Cardiac septum (tissue), 1 donor: ENCODE data around the gene INSYN1. TPM values are rescaled to one million over a fixed set of nuclear protein-coding genes. Genes with fewer than 3 reads are reported as not detected.

Experiments used
- DNase-seq: peaks from one replicate; pipeline ENCODE4 v3.0.0-alpha.2; 2020; ENCODE audit warnings: low spot score
- intact Hi-C: fragments of 100-400 bp; cut with DNase I; formaldehyde crosslinking; loops from one replicate; pipeline ENCODE4 v1.14.0; 2022
- total RNA-seq: library from RNA; stranded (reverse); fragmentation: NEBNext Ultra II Directional; extraction: Animal tissue kit (Norgen Biotek cat#: 25700); gene quantifications from one replicate; pipeline ENCODE4 v1.2.1, GENCODE V29; 2021
- donor health status: DM: no; HTN: no; CAD: no.

INSYN1 gene
- total RNA-seq, 1 donor from 2014 or later: 55.3 TPM

GRCh38 chr15:73700041-73700842 lies 52.9 kb downstream of the INSYN1 start:
- intact Hi-C loops: loop anchor here (2.0 to 10.0 kb wide), 4 partner anchors 23 to 375 kb away; no protein-coding TSS in a partner anchor
- DNase-seq: peak; percentile 85

- DNase-seq: no peak
- intact Hi-C loops: loop anchor here (2.0 to 10.0 kb wide), 4 partner anchors 23 to 375 kb away; no protein-coding TSS in a partner anchor
Observed at GRCh38 chr15:73699249-73700040, 53.7 kb downstream of the INSYN1 start.

GRCh38 chr15:73697033-73697467 lies 56.1 kb downstream of the INSYN1 start:
- DNase-seq: peak; percentile 93
- intact Hi-C loops: loop anchor here (2.0 kb wide), 1 partner anchor 14 kb away; no protein-coding TSS in a partner anchor

GRCh38 chr15:73696641-73697001 lies 56.5 kb downstream of the INSYN1 start:
- intact Hi-C loops: loop anchor here (2.0 kb wide), 1 partner anchor 14 kb away; no protein-coding TSS in a partner anchor
- DNase-seq: no peak

- no peak for DNase-seq
- intact Hi-C loops: loop anchor here (2.0 kb wide), 1 partner anchor 13 kb away; no protein-coding TSS in a partner anchor
Observed at GRCh38 chr15:73695773-73696640, 57.1 kb downstream of the INSYN1 start.

GRCh38 chr15:73694419-73694818 lies 58.7 kb downstream of the INSYN1 start:
- intact Hi-C loops: no loop called here
- no peak for DNase-seq

- DNase-seq: no peak
- intact Hi-C loops: no loop called here
Observed at GRCh38 chr15:73691396-73691795, 61.8 kb downstream of the INSYN1 start.

GRCh38 chr15:73688455-73688854 lies 64.7 kb downstream of the INSYN1 start:
- intact Hi-C loops: no loop called here
- no peak for DNase-seq

- no peak for DNase-seq
- intact Hi-C loops: no loop called here
Observed at GRCh38 chr15:73687351-73687750, 65.8 kb downstream of the INSYN1 start.

- DNase-seq: no peak
- intact Hi-C loops: no loop called here
Observed at GRCh38 chr15:73686781-73687256, 66.3 kb downstream of the INSYN1 start.

- intact Hi-C loops: no loop called here
Observed at GRCh38 chr15:73685981-73686380, 67.2 kb downstream of the INSYN1 start.

More at GRCh38 chr15:73685981-73686380, 67.2 kb downstream of the INSYN1 start:
- DNase-seq: no peak

Other genes with a start within 250 kb of the INSYN1 start
- gene NPTN, start 120.0 kb downstream of the INSYN1 start, total RNA-seq: 175 TPM
- 40.6 TPM for gene CD276, start 69.0 kb downstream of the INSYN1 start, total RNA-seq
- not detected for gene TBC1D21, start 120.2 kb upstream of the INSYN1 start, total RNA-seq
- 29.1 TPM for gene LOXL1, start 173.1 kb upstream of the INSYN1 start, total RNA-seq
- 32.1 TPM for gene STOML1, start 238.9 kb upstream of the INSYN1 start, total RNA-seq
- 24.6 TPM for gene PML, start 241.4 kb upstream of the INSYN1 start, total RNA-seq